ENCODE data around the gene CCDC7. TPM values are rescaled to one million over a fixed set of nuclear protein-coding genes. Genes with fewer than 3 reads are reported as not detected.

Gene CCDC7
- total and polyA plus RNA-seq, 8 donors = 1.0 to 27.2 (median 5.3) TPM

GRCh38 chr10:32530231-32530630, 84.3 kb downstream of the CCDC7 start:
- DNase-seq = no peak
- Histone ChIP-seq H3K36me3 (peaks cover 0 to 10% (median 0%) of the 10 kb centered on the region in 4 donors), H3K27ac (no peak overlapping the region), H3K4me1 (no peaks in the 10 kb centered on the region), H3K4me3 (no peak overlapping the region), H3K9me3 (peaks cover 0 to 6% (median 0%) of the 10 kb centered on the region in 4 donors), H3K27me3 (no peaks in the 10 kb centered on the region)
- intact Hi-C loops (cut with DNase I; ENCODE audit: low total_unique reads) = no loop called here
- TF ChIP-seq CTCF (IDR thresholded peaks at IDR 0.05) (no peak), POLR2AphosphoS5 (IDR thresholded peaks at IDR 0.05) (no peak), EP300 (IDR thresholded peaks at IDR 0.05) (no peak), POLR2A (IDR thresholded peaks at IDR 0.05) (no peak)

- H3K36me3 ChIP-seq = no peaks in the 10 kb centered on the region
- H3K9me3 ChIP-seq = peaks cover 0 to 6% (median 0%) of the 10 kb centered on the region in 4 donors
- intact Hi-C loops (cut with DNase I; ENCODE audit: low total_unique reads) = no loop called here
- no peak overlapping the region for H3K4me3 ChIP-seq
- WGBS, 5 donors = 63 to 87% (median 80%) methylated on average over 3 of the region's 3 CpGs
- TF ChIP-seq POLR2A (IDR thresholded peaks at IDR 0.05) = no peak
- no peak for TF ChIP-seq EP300 (IDR thresholded peaks at IDR 0.05)
- TF ChIP-seq POLR2AphosphoS5 (IDR thresholded peaks at IDR 0.05) = no peak
- no peak for TF ChIP-seq CTCF (IDR thresholded peaks at IDR 0.05)
- no peak for DNase-seq
- H3K27ac ChIP-seq = no peak overlapping the region
- no peaks in the 10 kb centered on the region for H3K27me3 ChIP-seq
- H3K4me1 ChIP-seq = no peaks in the 10 kb centered on the region
Observed at GRCh38 chr10:32538256-32538655, 92.3 kb downstream of the CCDC7 start.

DNA sequence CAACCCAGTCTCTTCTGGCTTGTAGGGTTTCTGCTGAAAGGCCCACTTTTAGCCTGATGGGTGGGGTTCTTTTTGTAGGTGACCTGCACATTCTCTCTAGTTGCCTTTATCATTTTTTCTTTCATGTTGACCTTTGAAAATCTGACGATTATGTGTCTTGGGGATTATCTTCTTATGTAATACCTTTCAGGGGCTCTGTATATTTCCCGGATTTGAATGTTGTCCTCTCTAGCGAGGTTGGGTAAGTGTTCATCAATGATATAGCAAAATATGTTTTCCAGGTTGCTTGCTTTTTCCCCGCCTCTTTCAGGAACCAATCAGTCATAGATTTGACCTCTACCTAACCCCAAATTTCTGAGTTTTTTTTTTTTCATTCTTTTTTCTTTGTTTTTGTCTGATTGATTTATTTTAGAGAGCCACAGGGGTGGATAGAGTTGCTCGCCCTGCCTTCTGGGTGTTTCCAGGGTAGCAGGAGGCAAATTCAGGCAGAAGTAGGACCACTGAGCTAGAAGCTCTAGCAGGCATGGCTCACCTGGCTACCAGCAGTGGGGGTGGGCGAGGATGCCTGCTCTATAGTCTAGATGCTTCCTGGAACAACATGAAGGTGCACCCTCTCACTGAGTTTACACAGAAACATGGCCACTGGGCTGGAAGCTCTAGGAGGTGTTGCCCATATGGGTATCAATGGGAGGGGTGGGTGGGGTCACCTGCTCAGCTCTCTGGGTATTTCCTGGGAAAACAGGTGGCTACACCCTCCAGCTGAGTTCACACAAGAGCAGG, 94.9 kb downstream of the CCDC7 start:
- Histone ChIP-seq H3K4me1 (no peaks in the 10 kb centered on the region), H3K27me3 (no peaks in the 10 kb centered on the region), H3K9me3 (no peaks in the 10 kb centered on the region), H3K27ac (no peak overlapping the region), H3K4me3 (no peak overlapping the region), H3K36me3 (no peaks in the 10 kb centered on the region)
- intact Hi-C loops (cut with DNase I; ENCODE audit: low total_unique reads) = no loop called here
- TF ChIP-seq EP300 (IDR thresholded peaks at IDR 0.05) = no peak
- TF ChIP-seq POLR2AphosphoS5 (IDR thresholded peaks at IDR 0.05) = no peak
- no peak for TF ChIP-seq POLR2A (IDR thresholded peaks at IDR 0.05)
- no peak for TF ChIP-seq CTCF (IDR thresholded peaks at IDR 0.05)
- WGBS, 5 donors = 86 to 91% (median 90%) methylated on average over 5 to 6 of the region's 6 CpGs
- no peak for DNase-seq

DNA sequence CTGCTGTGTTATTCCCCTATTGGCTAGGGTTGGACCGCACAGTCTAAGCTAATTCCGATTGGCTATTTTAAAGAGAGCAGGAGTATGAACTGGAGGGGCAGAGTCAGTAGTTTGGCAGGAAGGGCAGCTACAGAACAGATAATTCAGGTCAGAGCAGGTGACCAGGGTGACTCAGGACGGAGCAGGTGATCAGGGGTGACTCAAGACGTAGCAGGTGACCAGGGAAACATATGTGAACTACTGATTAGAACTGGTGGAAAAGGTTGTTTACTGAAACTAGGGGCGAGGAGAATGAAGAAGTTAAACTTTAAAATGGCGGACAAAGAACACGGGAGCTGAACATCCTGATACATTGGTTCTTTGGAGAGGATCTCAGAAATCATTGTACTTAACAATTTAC, 102.3 kb downstream of the CCDC7 start:
- intact Hi-C loops (cut with DNase I; ENCODE audit: low total_unique reads) = no loop called here
- H3K36me3 ChIP-seq = peaks cover 0 to 11% (median 8%) of the 10 kb centered on the region in 4 donors
- WGBS, 5 donors = 86 to 96% (median 94%) methylated on average over 7 of the region's 7 CpGs

More for the DNA sequence above, 102.3 kb downstream of the CCDC7 start:
- H3K27ac ChIP-seq = no peak overlapping the region
- no peaks in the 10 kb centered on the region for H3K4me1 ChIP-seq
- no peak for DNase-seq
- no peak overlapping the region for H3K4me3 ChIP-seq
- no peak for TF ChIP-seq EP300 (IDR thresholded peaks at IDR 0.05)
- TF ChIP-seq POLR2A (IDR thresholded peaks at IDR 0.05) = no peak
- no peak for TF ChIP-seq CTCF (IDR thresholded peaks at IDR 0.05)
- TF ChIP-seq POLR2AphosphoS5 (IDR thresholded peaks at IDR 0.05) = no peak
- H3K9me3 ChIP-seq = peaks cover 0 to 10% (median 0%) of the 10 kb centered on the region in 4 donors
- no peaks in the 10 kb centered on the region for H3K27me3 ChIP-seq
